ENCODE data around the gene ARHGEF39. TPM values are rescaled to one million over a fixed set of nuclear protein-coding genes. Genes with fewer than 3 reads are reported as not detected.

The ARHGEF39 gene
- total RNA-seq, 2 experiments from 2014 or later: 28.1 to 28.2 TPM

DNA sequence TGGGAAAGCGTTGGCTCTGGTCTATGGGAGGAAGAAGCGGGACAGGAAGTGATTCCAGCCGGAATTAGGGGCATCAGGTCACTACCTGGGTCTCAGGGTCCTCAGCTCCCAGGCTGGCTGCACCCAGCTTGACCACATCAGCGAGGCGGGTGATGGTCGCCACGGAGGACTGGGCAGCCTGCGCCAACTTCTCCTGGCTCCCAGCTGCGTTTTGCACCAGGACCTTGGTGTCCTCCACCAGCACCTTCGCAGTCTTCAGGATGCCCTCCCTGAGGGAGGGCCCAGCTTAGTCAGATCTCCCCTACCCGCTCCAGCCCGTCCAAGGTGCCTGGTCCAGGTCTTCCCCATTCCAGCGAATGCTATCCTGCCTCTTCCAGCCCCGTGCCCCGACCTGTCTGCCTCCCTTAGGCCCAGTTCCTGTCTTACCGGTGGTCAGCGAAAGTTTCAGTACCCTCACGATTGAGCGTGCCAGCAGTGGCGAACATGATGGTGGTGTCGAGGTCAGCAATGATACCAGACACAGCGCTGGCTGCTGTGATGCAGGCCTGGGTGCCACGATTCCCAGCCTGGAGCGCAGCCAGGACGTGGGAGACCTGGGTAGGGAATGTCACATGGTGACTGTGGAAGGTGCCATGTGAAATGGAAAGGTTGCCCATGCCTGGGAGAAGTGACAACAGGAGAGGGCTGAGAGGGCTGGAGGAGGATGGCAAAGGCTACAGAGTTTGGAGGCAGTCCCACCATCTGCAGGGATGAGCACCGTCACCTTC is 39.1 kb upstream of the ARHGEF39 start:
- ChIA-PET POLR2A (no interaction called here), CTCF (interaction anchor here (0.7 to 2.2 kb wide), 3 partner anchors 8 to 46 kb away, joined by 4 to 15 read pairs (median 5); partner anchors contain the start of genes CCDC107 and RMRP)
- Mint-ChIP-seq H3K4me1 (ENCODE audit: low read depth) (no peaks in the 10 kb centered on the region), H3K9me3 (no peaks in the 10 kb centered on the region), H3K27ac (no peak overlapping the region), H3K27me3 (no peaks in the 10 kb centered on the region), H3K36me3 (peaks cover 53% of the 10 kb centered on the region), H3K4me3 (no peak overlapping the region)
- DNase-seq: no peak
- intact Hi-C loops (cut with micrococcal nuclease): no loop called here

DNA sequence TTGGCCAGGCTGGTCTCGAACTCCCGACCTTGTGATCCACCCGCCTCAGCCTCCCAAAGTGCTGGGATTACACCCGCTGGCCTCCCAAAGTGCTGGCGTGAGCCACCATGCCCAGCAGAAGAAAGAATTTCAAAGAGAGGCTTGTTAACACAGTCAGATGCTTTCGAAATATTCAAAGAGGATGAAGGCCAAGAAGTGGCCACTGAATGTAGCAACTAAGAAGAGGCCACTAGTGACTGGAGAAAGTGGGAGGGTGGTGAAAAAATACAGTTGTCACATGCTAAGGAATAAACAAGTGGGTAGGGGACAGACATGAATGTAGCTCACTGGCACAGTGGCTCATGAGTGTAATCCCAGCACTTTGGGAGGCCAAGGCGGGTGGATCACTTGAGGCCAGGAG is 37.7 kb upstream of the ARHGEF39 start:
- Mint-ChIP-seq H3K27ac (no peak overlapping the region), H3K4me3 (no peak overlapping the region)
- CTCF ChIA-PET: interaction anchor here (1.2 kb wide), 1 partner anchor 20 kb away, joined by 3 read pairs; no protein-coding TSS in a partner anchor

DNA sequence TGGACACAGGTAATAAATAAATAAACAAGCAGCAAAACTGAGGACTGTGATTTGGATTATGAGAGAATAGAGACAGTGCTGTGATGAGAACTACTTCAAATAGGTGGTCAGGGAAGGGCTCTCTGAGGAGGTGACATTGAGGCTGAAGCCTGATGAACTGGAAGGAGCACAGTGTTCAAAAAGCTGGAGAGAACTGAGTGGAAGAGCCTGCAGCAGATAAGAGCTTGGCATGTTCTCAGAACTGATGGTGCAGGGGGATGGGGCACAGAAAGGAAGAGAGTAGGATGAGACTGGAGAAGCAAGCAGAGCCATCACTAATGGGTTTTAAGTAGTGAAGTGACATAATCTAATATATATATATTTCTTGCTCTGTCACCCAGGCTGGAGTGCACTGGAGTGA is 35.9 kb upstream of the ARHGEF39 start:
- CTCF ChIA-PET: no interaction called here
- H3K4me1 Mint-ChIP-seq (ENCODE audit: low read depth): peaks cover 2% of the 10 kb centered on the region
- H3K4me3 Mint-ChIP-seq: no peak overlapping the region
- no peak for DNase-seq
- intact Hi-C loops (cut with micrococcal nuclease): no loop called here
- no peak overlapping the region for H3K27ac Mint-ChIP-seq
- H3K36me3 Mint-ChIP-seq: peaks cover 46% of the 10 kb centered on the region
- no peaks in the 10 kb centered on the region for H3K27me3 Mint-ChIP-seq
- POLR2A ChIA-PET: no interaction called here
- H3K9me3 Mint-ChIP-seq: no peaks in the 10 kb centered on the region

More for the DNA sequence above, 37.7 kb upstream of the ARHGEF39 start:
- intact Hi-C loops (cut with micrococcal nuclease): no loop called here
- Mint-ChIP-seq H3K9me3 (no peaks in the 10 kb centered on the region), H3K36me3 (peaks cover 52% of the 10 kb centered on the region), H3K27me3 (no peaks in the 10 kb centered on the region), H3K4me1 (ENCODE audit: low read depth) (no peaks in the 10 kb centered on the region)
- POLR2A ChIA-PET: no interaction called here
- DNase-seq: no peak

DNA sequence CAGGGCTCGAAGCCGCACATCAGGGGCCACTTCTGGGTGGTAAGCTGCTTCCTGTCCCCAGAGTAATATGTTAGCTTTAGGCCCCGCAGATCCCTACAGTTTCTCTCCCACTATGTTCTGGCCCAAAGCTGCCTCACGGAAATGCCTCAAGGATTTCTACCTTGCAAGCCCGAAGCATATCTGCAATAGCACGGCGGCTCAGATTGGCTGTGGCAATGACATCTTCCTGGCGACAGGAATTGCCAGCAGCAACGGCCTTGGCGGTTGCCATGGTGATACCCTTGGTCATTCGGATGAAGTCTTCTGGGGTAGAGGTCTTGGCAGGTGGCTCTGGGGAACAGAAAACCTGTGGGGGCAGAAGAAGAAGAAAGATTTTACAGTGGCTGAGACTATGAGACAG is 35.0 kb upstream of the ARHGEF39 start:
- Mint-ChIP-seq H3K36me3 (peaks cover 46% of the 10 kb centered on the region), H3K27me3 (no peaks in the 10 kb centered on the region), H3K4me1 (ENCODE audit: low read depth) (peaks cover 2% of the 10 kb centered on the region), H3K27ac (no peak overlapping the region), H3K9me3 (no peaks in the 10 kb centered on the region), H3K4me3 (no peak overlapping the region)
- ChIA-PET POLR2A (no interaction called here), CTCF (no interaction called here)
- DNase-seq: no peak
- intact Hi-C loops (cut with micrococcal nuclease): no loop called here

DNA sequence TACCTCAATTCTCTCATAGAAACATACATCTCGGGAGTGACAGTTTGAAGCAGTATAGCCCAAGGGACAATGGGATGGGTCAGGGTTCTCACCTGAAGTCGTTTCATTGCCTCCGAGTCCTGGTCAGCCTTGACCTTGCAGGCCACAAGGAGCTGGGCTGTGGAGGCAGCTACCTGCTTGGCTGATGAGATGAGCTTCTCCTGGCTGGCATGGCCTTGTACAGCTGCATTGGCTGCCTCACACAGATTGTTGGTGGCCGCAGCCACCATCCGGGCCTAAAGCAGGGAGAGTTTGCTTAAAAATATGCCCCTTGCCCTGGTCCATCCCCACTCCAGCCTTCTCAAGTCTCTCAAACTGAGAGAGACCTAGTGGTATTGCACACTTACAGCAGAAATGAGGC is 33.2 kb upstream of the ARHGEF39 start:
- Mint-ChIP-seq H3K4me3 (no peak overlapping the region), H3K27ac (no peak overlapping the region), H3K9me3 (no peaks in the 10 kb centered on the region), H3K27me3 (no peaks in the 10 kb centered on the region), H3K36me3 (peaks cover 28% of the 10 kb centered on the region), H3K4me1 (ENCODE audit: low read depth) (peaks cover 2% of the 10 kb centered on the region)
- POLR2A ChIA-PET: no interaction called here
- no peak for DNase-seq
- intact Hi-C loops (cut with micrococcal nuclease): loop anchor here (5.0 kb wide), 1 partner anchor 41 kb away; the partner anchor contains the start of genes CCDC107 and RMRP
- CTCF ChIA-PET: interaction anchor here (3.0 to 6.9 kb wide), 5 partner anchors 10 to 86 kb away, joined by 28 to 82 read pairs (median 30); partner anchors contain the start of genes CREB3 and TLN1

DNA sequence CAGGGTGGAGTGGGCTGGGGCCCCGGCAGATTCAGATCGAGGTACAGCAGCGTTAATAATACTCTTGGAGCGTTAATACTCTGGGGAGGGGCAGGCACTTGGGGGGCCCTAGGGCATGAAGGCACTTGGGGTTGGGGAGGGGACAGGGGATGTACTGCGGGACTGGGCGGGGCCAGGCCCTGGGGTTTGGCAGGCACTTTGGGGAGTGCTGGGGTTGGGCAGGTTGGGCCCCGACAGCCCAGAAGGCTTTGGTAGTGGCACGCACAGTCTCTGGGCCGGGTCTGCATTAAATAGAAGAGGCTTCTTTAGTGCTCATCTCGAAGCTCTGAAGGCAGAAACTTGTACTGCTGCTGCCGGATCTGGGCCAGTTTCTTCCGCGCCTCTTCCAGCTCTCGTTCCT is 32.5 kb upstream of the ARHGEF39 start:
- no peak for DNase-seq
- Mint-ChIP-seq H3K4me1 (ENCODE audit: low read depth) (peaks cover 2% of the 10 kb centered on the region), H3K4me3 (no peak overlapping the region), H3K9me3 (no peaks in the 10 kb centered on the region), H3K27ac (no peak overlapping the region), H3K36me3 (peaks cover 22% of the 10 kb centered on the region), H3K27me3 (no peaks in the 10 kb centered on the region)
- intact Hi-C loops (cut with micrococcal nuclease): loop anchor here (5.0 kb wide), 1 partner anchor 40 kb away; the partner anchor contains the start of genes CCDC107 and RMRP
- CTCF ChIA-PET: interaction anchor here (1.2 to 6.9 kb wide), 17 partner anchors 9 to 116 kb away, joined by 3 to 82 read pairs (median 26); partner anchors contain the start of genes ARHGEF39, CCDC107, CREB3 and RMRP
- POLR2A ChIA-PET: no interaction called here

DNA sequence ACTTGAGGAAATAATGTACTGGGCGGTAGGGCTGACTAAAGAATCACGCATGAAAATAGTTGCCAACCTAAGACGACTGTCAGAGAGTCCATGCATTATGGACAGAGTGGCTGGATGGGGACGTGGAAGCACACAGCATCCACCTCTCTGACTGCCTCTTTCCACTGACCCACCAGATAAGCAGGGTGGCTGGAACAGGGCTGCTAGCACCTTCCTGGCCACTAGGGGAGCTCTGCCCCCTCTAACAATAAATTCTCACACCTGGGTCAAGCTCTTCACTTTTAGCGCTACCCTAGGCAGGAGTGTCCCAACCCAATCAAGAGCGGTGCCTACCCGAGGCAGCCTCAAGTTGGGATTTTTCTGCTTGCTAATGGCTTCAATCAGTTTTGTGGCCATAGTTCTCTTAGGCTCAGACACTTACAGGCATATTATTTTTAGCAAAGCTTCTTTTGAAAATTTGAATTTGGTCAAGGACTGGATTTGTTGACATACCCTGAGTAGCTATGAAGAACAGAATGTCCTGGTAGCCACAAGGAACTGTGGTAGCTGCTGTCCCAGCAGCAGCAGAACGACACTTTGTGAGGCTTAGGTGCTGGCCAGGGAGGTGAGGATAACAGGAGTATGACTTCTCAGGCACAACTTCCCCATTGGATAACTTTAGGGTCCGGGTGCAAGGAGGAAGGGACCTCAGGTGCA is 31.7 kb upstream of the ARHGEF39 start:
- DNase-seq: peak; percentile 71
- CTCF ChIA-PET: interaction anchor here (0.6 to 6.9 kb wide), 40 partner anchors 8 to 1303 kb away, joined by 3 to 82 read pairs (median 7); partner anchors contain the start of genes ARHGEF39, CA9, CCDC107 and CD72
- Mint-ChIP-seq H3K27me3 (no peaks in the 10 kb centered on the region), H3K4me1 (ENCODE audit: low read depth) (peaks cover 2% of the 10 kb centered on the region), H3K36me3 (peaks cover 22% of the 10 kb centered on the region), H3K27ac (no peak overlapping the region), H3K9me3 (no peaks in the 10 kb centered on the region), H3K4me3 (no peak overlapping the region)
- intact Hi-C loops (cut with micrococcal nuclease): loop anchor here (5.0 kb wide), 1 partner anchor 39 kb away; the partner anchor contains the start of genes CCDC107 and RMRP
- POLR2A ChIA-PET: interaction anchor here (1.0 to 1.5 kb wide), 5 partner anchors 20 to 60 kb away, joined by 3 to 6 read pairs (median 4); partner anchors contain the start of genes CCDC107 and TLN1

DNA sequence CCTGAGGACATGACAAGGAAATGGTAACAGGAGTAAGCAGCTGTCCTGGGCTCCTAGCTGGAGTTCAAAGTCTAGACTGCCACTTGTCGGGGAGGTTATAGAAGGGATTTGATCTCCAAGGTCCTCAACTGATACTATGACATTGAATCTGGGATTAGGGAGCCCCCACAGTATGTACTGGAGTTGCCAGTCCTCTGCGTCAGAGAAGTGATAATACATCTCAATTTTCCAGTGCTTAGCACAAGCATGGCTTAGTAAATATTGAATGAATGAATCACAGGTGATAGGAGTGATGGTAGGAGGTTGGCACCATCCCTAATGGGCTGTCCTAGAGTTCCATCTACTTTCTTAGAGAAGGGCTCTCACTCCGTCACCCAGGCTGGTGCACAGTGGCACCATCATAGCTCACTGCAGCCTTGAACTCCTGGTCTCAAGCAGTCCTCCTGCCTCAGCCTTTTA is 31.0 kb upstream of the ARHGEF39 start:
- Mint-ChIP-seq H3K27me3 (no peaks in the 10 kb centered on the region), H3K36me3 (peaks cover 22% of the 10 kb centered on the region), H3K4me1 (ENCODE audit: low read depth) (peaks cover 6% of the 10 kb centered on the region), H3K4me3 (no peak overlapping the region), H3K27ac (no peak overlapping the region), H3K9me3 (no peaks in the 10 kb centered on the region)
- DNase-seq: no peak
- CTCF ChIA-PET: interaction anchor here (0.9 to 6.9 kb wide), 33 partner anchors 8 to 186 kb away, joined by 3 to 82 read pairs (median 9); partner anchors contain the start of genes ARHGEF39, CA9, CCDC107 and CD72
- intact Hi-C loops (cut with micrococcal nuclease): loop anchor here (5.0 kb wide), 1 partner anchor 39 kb away; the partner anchor contains the start of genes CCDC107 and RMRP
- POLR2A ChIA-PET: interaction anchor here (1.0 to 1.5 kb wide), 5 partner anchors 21 to 60 kb away, joined by 3 to 6 read pairs (median 4); partner anchors contain the start of genes CCDC107 and TLN1

DNA sequence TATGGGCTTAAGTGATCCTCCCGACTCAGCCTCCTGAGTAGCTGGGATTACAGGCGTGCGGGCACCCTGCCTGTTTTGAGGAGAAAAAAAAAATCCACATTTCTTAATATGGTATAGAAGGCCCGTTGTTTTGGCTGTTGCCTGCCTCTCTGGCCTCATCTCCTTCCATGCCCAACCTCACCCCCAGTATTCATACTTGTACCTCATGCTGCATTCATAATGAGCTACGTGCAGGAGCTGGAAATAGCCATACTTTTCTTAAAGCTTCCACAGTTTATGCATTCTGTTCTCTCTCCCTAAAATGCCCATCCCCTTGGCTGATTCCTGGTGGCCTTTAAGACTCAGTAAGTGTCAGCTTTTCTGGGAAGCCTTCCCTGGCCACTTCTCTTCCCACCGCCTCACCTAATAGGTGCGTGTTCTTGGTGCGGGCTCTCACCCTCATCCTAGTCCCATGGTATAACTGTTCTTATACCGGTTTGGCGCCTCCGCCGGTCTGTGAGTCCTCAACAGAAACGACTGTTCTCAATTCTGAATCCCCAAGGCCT is 26.8 kb upstream of the ARHGEF39 start:
- Mint-ChIP-seq H3K36me3 (peaks cover 6% of the 10 kb centered on the region), H3K27me3 (no peaks in the 10 kb centered on the region), H3K9me3 (no peaks in the 10 kb centered on the region), H3K4me3 (peak overlapping the region; percentile 75), H3K27ac (no peak overlapping the region), H3K4me1 (ENCODE audit: low read depth) (peaks cover 23% of the 10 kb centered on the region)
- intact Hi-C loops (cut with micrococcal nuclease): no loop called here
- no peak for DNase-seq
- ChIA-PET CTCF (interaction anchor here (1.4 to 5.2 kb wide), 4 partner anchors 31 to 80 kb away, joined by 3 to 20 read pairs (median 7); no protein-coding TSS in a partner anchor), POLR2A (interaction anchor here (1.5 kb wide), 1 partner anchor 35 kb away, joined by 5 read pairs; no protein-coding TSS in a partner anchor)

DNA sequence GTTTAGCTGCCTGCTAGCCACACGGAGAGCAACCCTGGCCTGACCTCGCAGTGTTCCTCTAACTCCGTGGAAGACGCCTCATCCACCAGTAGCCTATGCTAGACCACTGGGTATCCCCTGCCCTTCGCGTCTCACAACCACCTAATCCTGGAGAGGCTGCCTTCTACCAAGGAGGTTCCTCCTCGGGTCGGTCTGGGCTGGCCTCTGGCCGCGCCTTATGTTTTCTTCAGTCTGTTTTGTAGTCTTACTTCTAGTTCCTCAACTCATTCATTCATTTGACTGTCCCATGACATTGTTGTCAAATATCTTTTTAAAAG is 26.3 kb upstream of the ARHGEF39 start:
- H3K9me3 Mint-ChIP-seq: no peaks in the 10 kb centered on the region
- POLR2A ChIA-PET: interaction anchor here (1.5 kb wide), 2 partner anchors 33 to 35 kb away, joined by 5 to 8 read pairs; partner anchors contain the start of genes CCDC107 and RMRP
- DNase-seq: no peak
- H3K4me3 Mint-ChIP-seq: peak overlapping the region; percentile 75
- CTCF ChIA-PET: interaction anchor here (1.4 to 5.2 kb wide), 5 partner anchors 33 to 80 kb away, joined by 3 to 21 read pairs (median 7); partner anchors contain the start of genes CCDC107 and RMRP
- intact Hi-C loops (cut with micrococcal nuclease): no loop called here
- peaks cover 21% of the 10 kb centered on the region for H3K4me1 Mint-ChIP-seq (ENCODE audit: low read depth)
- peak overlapping the region; percentile 49 for H3K27ac Mint-ChIP-seq
- peaks cover 1% of the 10 kb centered on the region for H3K36me3 Mint-ChIP-seq
- no peaks in the 10 kb centered on the region for H3K27me3 Mint-ChIP-seq

DNA sequence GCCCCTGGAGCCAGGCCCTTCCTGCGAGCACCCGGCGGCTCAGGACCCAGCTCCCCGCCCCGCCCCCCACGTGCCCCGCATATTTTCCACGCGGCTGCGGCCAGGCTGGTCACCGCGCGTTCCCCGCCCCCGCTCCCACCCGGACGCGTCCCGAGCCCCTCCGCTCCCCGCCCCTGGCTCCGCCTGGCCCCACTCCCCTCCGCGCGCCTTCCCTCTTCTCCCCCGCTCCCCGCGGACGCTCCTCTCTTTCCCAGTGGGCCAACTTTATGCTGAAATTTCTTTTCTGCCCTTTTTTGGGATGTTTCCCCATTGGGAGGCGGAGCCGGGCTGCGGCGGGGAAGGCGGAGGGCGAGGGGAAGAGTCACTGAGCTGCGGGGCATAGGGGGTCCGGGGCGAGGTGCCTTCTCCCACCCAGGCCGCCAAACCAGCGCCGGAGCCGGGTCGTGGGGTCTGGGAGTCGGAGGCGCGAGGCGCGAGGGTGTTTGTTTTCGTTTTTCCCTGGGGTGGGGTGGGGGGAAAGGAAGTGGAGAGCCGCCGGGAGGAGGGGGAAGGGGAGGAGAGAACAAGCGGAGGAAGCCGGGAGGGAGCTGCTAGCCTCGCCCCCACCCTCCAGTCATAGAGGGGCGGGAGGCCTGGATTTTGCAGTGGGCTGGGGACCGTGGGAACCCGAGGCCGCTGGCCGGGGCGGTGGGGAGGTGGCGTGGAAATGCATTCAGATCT is 25.8 kb upstream of the ARHGEF39 start:
- Mint-ChIP-seq H3K4me3 (peak overlapping the region; percentile 75), H3K27ac (no peak overlapping the region), H3K4me1 (ENCODE audit: low read depth) (peaks cover 21% of the 10 kb centered on the region), H3K27me3 (no peaks in the 10 kb centered on the region), H3K9me3 (no peaks in the 10 kb centered on the region), H3K36me3 (no peaks in the 10 kb centered on the region)
- POLR2A ChIA-PET: interaction anchor here (1.2 to 1.5 kb wide), 4 partner anchors 33 to 44 kb away, joined by 4 to 8 read pairs (median 4); partner anchors contain the start of genes CCDC107 and RMRP
- peak; percentile 56 for DNase-seq
- intact Hi-C loops (cut with micrococcal nuclease): no loop called here
- CTCF ChIA-PET: interaction anchor here (1.4 to 5.2 kb wide), 5 partner anchors 32 to 79 kb away, joined by 3 to 21 read pairs (median 7); partner anchors contain the start of genes CCDC107 and RMRP
